SJCRH30 (cell line): ENCODE data around the gene MAGI2. TPM values are rescaled to one million over a fixed set of nuclear protein-coding genes. Genes with fewer than 3 reads are reported as not detected.

Source experiments
- DNase-seq, 2 experiments: peaks; one replicate each; pipeline ENCODE4 v3.0.0-alpha.2; 2015 to 2020
- H3K27ac ChIP-seq: fragments of 250-450 bp; sonication (Bioruptor Pico); 2 replicates; pipeline ENCODE4 v1.5.1; 2020; ENCODE audit warnings: mild to moderate bottlenecking, moderate library complexity
- H3K27me3 ChIP-seq: fragments of 250-450 bp; sonication (Bioruptor Pico); 2 replicates; pipeline ENCODE4 v1.5.1; 2020; ENCODE audit warnings: mild to moderate bottlenecking, moderate library complexity
- H3K36me3 ChIP-seq: fragments of 250-450 bp; sonication (Bioruptor Pico); 2 replicates; pipeline ENCODE4 v1.5.1; 2020; ENCODE audit warnings: mild to moderate bottlenecking, moderate library complexity
- H3K4me1 ChIP-seq: fragments of 250-450 bp; sonication (Bioruptor Pico); 2 replicates; pipeline ENCODE4 v1.5.1; 2020; ENCODE audit warnings: mild to moderate bottlenecking, moderate library complexity
- H3K4me3 ChIP-seq: fragments of 250-450 bp; sonication (Bioruptor Pico); 2 replicates; pipeline ENCODE4 v1.5.1; 2020; ENCODE audit warnings: mild to moderate bottlenecking, moderate library complexity
- H3K9me3 ChIP-seq: fragments of 250-450 bp; sonication (Bioruptor Pico); replicated peaks from 2 replicates; pipeline ENCODE4 v1.5.1; 2020; ENCODE audit warnings: mild to moderate bottlenecking, moderate library complexity
- total RNA-seq: library from RNA; depleted of rRNA; stranded (reverse); fragments of >200 nt; shearing (Covaris generic); gene quantifications from 2 replicates; pipeline ENCODE4 v1.2.3, GENCODE V29; 2014

Gene MAGI2
- total RNA-seq, 1 experiment from 2014 or later: 2.4 TPM

DNA sequence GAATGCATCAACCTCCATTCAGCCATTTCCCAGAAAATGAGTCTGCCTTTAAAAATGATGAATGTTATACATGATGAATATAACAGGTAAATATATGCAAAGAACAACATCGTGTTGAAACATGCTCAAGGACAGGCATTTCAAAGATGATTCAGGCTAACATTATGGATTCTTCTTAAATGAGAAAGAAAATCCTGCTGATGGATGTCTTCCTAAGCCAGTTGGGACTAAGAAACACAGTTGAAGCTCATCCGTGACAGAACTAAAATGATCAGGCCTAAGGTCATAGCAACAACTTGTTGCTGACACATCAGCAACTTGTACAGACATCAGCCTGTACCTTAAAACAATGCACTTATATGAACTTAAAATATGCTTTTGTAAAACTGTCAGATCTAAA is 267.9 kb downstream of the MAGI2 start:
- Histone ChIP-seq H3K4me3 (no peak overlapping the region), H3K4me1 (peaks cover 7% of the 10 kb centered on the region), H3K27me3 (no peaks in the 10 kb centered on the region), H3K27ac (no peak overlapping the region), H3K36me3 (no peaks in the 10 kb centered on the region), H3K9me3 (no peaks in the 10 kb centered on the region)
- no peak for DNase-seq

- Histone ChIP-seq H3K4me3 (no peak overlapping the region), H3K36me3 (no peaks in the 10 kb centered on the region), H3K27me3 (no peaks in the 10 kb centered on the region), H3K9me3 (no peaks in the 10 kb centered on the region), H3K4me1 (peaks cover 7% of the 10 kb centered on the region), H3K27ac (no peak overlapping the region)
- peak; percentile 14 to 46 for DNase-seq
These were observed 271.2 kb downstream of the MAGI2 start for GRCh38 chr7:79182283-79182682.

DNA sequence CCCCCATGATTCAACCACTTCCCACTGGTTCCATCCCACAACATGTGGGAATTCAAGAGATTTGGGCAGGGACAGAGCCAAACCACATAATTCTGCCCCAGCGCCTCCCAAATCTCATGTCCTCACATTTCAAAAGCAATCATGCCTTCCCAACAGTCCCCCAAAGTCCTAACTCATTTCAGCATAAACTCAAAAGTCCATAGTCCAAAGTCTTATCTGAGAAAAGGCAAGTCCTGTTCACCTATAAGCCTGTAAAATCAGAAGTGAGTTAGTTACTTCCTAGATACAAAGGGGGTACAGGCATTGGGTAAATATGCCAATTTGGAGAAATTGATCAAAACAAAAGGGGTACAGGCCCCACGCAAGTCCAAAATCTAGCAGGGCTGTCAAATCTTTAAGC is 272.9 kb downstream of the MAGI2 start:
- Histone ChIP-seq H3K4me1 (peaks cover 7% of the 10 kb centered on the region), H3K9me3 (no peaks in the 10 kb centered on the region), H3K36me3 (no peaks in the 10 kb centered on the region), H3K27ac (no peak overlapping the region), H3K27me3 (no peaks in the 10 kb centered on the region), H3K4me3 (no peak overlapping the region)
- DNase-seq: no peak

DNA sequence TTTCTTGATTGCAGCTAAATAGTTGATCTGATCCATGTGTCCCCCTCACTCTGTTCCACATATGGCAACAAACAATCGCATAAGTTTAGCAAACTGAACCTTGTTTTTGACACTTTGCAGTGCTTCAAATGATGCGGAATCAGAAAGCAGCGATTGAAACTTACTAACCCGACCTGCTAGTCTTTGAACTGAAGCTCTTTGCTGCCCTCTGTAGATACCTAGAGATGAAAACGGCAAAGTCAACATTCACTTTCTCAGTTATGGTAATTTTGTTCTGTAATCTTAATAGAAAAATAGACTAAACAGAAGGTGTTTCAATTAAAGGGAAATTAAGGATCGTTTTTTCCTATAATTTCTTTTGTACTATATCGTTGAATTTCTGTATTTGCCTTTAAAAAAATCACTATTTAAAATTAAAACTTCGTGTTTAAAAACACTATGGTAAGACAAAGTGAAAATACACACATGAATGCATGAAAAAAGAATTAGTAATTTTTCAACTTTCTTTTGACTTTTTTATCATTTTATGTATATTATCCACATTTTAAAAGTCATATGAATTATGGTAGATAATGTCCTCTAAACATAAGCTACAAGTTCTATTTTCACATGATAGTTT is 276.5 kb downstream of the MAGI2 start:
- DNase-seq: peak; percentile 17 to 64
- peaks cover under 1% of the 10 kb centered on the region for H3K4me1 ChIP-seq
- no peak overlapping the region for H3K4me3 ChIP-seq
- H3K27me3 ChIP-seq: no peaks in the 10 kb centered on the region
- no peaks in the 10 kb centered on the region for H3K36me3 ChIP-seq
- H3K9me3 ChIP-seq: no peaks in the 10 kb centered on the region
- no peak overlapping the region for H3K27ac ChIP-seq

- no peak for DNase-seq
- Histone ChIP-seq H3K27me3 (no peaks in the 10 kb centered on the region), H3K4me3 (no peak overlapping the region), H3K9me3 (no peaks in the 10 kb centered on the region), H3K4me1 (no peaks in the 10 kb centered on the region), H3K36me3 (no peaks in the 10 kb centered on the region), H3K27ac (no peak overlapping the region)
These were observed 278.1 kb downstream of the MAGI2 start for GRCh38 chr7:79175374-79175773.

- Histone ChIP-seq H3K4me1 (no peaks in the 10 kb centered on the region), H3K9me3 (no peaks in the 10 kb centered on the region), H3K27me3 (no peaks in the 10 kb centered on the region; the same call in 1 of the 2 replicates), H3K4me3 (no peak overlapping the region), H3K27ac (no peak overlapping the region), H3K36me3 (no peaks in the 10 kb centered on the region)
- DNase-seq: no peak
These were observed 288.2 kb downstream of the MAGI2 start for GRCh38 chr7:79165225-79165624.

DNA sequence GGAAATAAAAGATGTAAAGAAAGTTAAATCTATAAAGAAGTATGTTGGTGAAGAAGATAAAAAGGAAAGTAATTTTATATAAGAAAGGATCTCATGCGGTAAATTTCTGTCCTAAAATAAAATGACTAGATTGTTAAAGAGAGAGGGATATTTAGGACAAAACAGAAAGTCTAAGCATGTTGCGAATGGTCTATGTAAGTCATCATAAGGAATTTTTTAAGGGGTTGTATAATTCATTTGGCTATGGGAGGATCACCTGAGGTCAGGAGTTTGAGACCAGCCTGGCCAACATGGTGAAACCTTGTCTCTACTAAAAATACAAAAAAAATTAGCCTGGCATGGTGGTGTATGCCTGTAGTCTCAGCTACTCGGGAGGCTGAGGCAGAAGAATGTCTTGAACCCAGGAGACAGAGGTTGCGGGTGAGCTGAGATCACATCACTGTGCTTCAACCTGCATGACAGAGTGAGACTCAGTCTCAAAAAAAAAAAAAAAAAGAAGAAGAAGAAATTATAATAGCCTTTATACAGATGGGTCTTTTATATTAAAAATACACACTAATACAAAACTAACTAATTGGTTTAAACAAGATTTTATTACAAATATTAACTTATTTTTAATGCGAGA is 294.3 kb downstream of the MAGI2 start:
- H3K27ac ChIP-seq: no peak overlapping the region
- no peak overlapping the region for H3K4me3 ChIP-seq
- H3K27me3 ChIP-seq: no peaks in the 10 kb centered on the region
- DNase-seq: no peak
- no peaks in the 10 kb centered on the region for H3K4me1 ChIP-seq
- H3K36me3 ChIP-seq: no peaks in the 10 kb centered on the region
- H3K9me3 ChIP-seq: peaks cover 3% of the 10 kb centered on the region; the same call in 1 of the 2 replicates

DNA sequence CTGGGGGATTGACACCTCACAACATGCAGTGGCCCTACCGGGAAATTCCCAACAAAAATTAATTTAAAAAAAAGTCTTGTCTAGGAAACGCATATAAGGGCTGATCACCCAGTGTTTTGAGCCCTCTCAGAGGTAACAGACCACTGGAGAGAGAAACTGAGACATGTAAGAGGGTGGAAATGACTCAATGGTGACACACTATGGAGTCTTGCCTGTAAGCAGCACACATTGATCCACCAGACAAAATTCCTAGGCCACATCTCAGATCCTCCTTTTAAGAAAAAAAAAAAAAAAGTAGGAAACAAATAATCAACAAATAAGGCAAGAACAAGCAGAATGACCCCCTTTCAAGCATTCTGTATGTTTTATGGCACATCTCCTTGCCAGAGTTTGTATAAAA is 296.2 kb downstream of the MAGI2 start:
- H3K4me3 ChIP-seq: no peak overlapping the region
- no peaks in the 10 kb centered on the region for H3K27me3 ChIP-seq
- H3K36me3 ChIP-seq: no peaks in the 10 kb centered on the region
- H3K4me1 ChIP-seq: no peaks in the 10 kb centered on the region
- no peak for DNase-seq
- peaks cover 3% of the 10 kb centered on the region; the same call in 1 of the 2 replicates for H3K9me3 ChIP-seq
- no peak overlapping the region for H3K27ac ChIP-seq

DNA sequence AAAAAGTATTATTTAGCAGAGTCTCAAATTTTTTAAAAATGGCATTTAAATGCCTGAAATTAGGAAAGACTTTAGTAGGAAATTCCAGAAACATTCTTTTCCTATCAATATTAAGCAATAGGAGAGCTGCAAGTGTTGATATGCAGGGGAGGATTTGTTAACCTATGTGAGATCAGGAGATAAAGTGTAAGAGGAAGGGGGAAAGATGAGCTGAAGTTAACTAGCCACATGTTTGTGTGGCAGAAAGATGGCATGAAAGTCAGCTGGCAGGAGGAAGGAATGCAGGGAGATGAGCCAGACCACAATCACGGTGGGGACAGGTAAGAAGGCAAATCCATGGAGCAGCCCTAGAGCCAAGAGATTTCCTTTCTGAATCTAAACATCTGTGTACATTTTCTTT is 303.6 kb downstream of the MAGI2 start:
- Histone ChIP-seq H3K4me1 (no peaks in the 10 kb centered on the region), H3K9me3 (no peaks in the 10 kb centered on the region), H3K27ac (no peak overlapping the region), H3K36me3 (no peaks in the 10 kb centered on the region), H3K27me3 (no peaks in the 10 kb centered on the region), H3K4me3 (no peak overlapping the region)
- no peak for DNase-seq

DNA sequence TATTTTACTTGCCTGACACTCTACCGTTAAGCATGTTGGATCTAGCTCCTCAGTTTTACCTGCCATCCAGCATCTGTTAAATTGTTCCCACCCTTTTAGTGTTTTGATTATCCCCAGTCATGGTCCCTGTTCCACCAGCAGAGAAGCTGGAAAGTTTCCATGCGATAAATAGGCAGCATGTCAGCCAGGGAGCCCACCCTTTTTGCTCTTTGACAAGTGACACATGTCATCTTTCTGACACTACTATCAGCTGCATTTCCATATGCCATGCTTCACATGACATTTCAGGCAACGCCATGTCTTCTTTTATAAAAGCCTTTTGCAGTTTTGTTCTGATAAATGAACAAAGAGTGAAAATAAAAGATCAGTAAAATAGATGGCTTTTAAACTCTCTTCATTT is 310.8 kb downstream of the MAGI2 start:
- H3K4me1 ChIP-seq: peaks cover 12% of the 10 kb centered on the region
- H3K9me3 ChIP-seq: no peaks in the 10 kb centered on the region
- H3K27me3 ChIP-seq: no peaks in the 10 kb centered on the region
- H3K4me3 ChIP-seq: no peak overlapping the region
- no peak overlapping the region for H3K27ac ChIP-seq
- no peaks in the 10 kb centered on the region for H3K36me3 ChIP-seq
- DNase-seq: no peak

- no peaks in the 10 kb centered on the region for H3K27me3 ChIP-seq
- no peaks in the 10 kb centered on the region for H3K36me3 ChIP-seq
- H3K4me3 ChIP-seq: no peak overlapping the region
- no peak overlapping the region for H3K27ac ChIP-seq
- DNase-seq: no peak
- H3K4me1 ChIP-seq: peaks cover 12% of the 10 kb centered on the region
- no peaks in the 10 kb centered on the region for H3K9me3 ChIP-seq
These were observed 312.2 kb downstream of the MAGI2 start for GRCh38 chr7:79141252-79141651.

DNA sequence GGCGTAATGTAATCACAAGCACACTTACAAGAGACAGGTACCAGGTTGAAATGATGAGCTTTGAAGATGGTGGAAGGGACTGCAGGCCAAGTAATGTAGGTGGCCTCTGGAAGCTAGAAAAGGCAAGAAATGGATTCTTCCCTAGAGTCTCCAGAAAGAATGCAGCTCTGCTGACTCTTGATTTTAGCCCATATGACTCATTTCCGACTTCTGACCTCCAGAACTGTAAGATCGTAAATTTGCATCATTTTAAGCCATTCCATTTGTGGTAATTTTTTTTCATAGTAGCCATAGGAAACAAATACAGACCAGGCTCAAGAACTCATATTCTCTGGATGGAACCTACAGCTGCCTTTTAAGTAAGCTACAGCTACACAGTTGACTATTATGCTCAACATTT is 315.5 kb downstream of the MAGI2 start:
- Histone ChIP-seq H3K36me3 (no peaks in the 10 kb centered on the region), H3K4me3 (no peak overlapping the region), H3K9me3 (no peaks in the 10 kb centered on the region), H3K4me1 (peaks cover 5% of the 10 kb centered on the region), H3K27me3 (no peaks in the 10 kb centered on the region), H3K27ac (no peak overlapping the region)
- no peak for DNase-seq

DNA sequence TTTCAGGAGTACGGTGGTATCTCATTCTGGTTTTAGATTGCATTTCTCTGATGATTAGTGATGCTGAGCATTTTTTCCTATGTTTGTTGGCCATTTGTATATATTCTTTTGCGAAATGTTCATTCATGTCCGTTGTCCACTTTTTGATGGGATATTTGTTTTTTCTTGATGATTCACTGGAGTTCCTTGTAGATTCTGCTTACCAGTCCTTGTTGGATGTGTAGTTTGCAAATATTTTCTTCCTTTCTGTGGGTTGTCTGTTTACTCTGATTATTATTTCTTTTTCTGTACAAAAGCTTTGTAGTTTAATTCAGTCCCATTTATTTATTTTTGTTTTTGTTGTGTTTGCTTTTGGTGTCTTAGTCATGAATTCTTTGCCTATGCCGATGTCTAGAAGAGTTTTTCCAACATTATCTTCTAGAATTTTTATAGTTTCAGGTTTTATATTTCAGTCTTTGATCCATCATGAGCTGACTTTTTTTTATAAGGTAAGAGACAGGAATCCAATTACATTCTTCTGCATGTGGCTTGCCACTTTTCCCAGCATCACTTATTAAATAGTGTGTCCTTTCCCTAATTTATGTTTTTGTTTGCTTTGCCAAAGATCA is 320.5 kb downstream of the MAGI2 start:
- Histone ChIP-seq H3K4me3 (no peak overlapping the region), H3K27me3 (no peaks in the 10 kb centered on the region), H3K4me1 (no peaks in the 10 kb centered on the region; the same call in 1 of the 2 replicates), H3K27ac (no peak overlapping the region), H3K9me3 (no peaks in the 10 kb centered on the region), H3K36me3 (no peaks in the 10 kb centered on the region)
- no peak for DNase-seq

GRCh38 chr7:79130715-79131114 is 322.8 kb downstream of the MAGI2 start:
- Histone ChIP-seq H3K4me3 (no peak overlapping the region), H3K27ac (no peak overlapping the region), H3K9me3 (no peaks in the 10 kb centered on the region), H3K36me3 (no peaks in the 10 kb centered on the region), H3K4me1 (no peaks in the 10 kb centered on the region), H3K27me3 (no peaks in the 10 kb centered on the region)
- DNase-seq: no peak

GRCh38 chr7:79124331-79124730 is 329.1 kb downstream of the MAGI2 start:
- no peak overlapping the region for H3K27ac ChIP-seq
- H3K36me3 ChIP-seq: no peaks in the 10 kb centered on the region
- H3K9me3 ChIP-seq: no peaks in the 10 kb centered on the region
- no peaks in the 10 kb centered on the region for H3K4me1 ChIP-seq
- no peaks in the 10 kb centered on the region for H3K27me3 ChIP-seq
- H3K4me3 ChIP-seq: no peak overlapping the region
- no peak for DNase-seq

- H3K27me3 ChIP-seq: no peaks in the 10 kb centered on the region
- no peak for DNase-seq
These were observed 335.3 kb downstream of the MAGI2 start for GRCh38 chr7:79118143-79118542.

More at GRCh38 chr7:79118143-79118542, 335.3 kb downstream of the MAGI2 start:
- H3K4me3 ChIP-seq: no peak overlapping the region
- no peaks in the 10 kb centered on the region for H3K36me3 ChIP-seq
- no peaks in the 10 kb centered on the region for H3K4me1 ChIP-seq
- H3K9me3 ChIP-seq: no peaks in the 10 kb centered on the region
- H3K27ac ChIP-seq: no peak overlapping the region
